ENCODE data around the gene E2F6.

Gene E2F6

GRCh38 chr2:11493282-11493681 lies 27.3 kb upstream of the E2F6 start:
- POLR2A ChIA-PET, result no interaction called here
- Histone ChIP-seq H3K4me3 (ENCODE audit: low read depth, low read length) (no peak overlapping the region), H3K9me3 (ENCODE audit: control insufficient read depth, insufficient read depth, low read depth, low read length) (no peaks in the 10 kb centered on the region), H3K4me1 (ENCODE audit: control insufficient read depth, insufficient read depth, low read length) (no peaks in the 10 kb centered on the region), H3K27ac (ENCODE audit: extremely low read depth, low read depth, low read length) (no peak overlapping the region), H3K36me3 (ENCODE audit: control insufficient read depth in 2 of 2, insufficient read depth in 1 of 2, low read length in 2 of 2) (no peaks in the 10 kb centered on the region)
- CTCF ChIA-PET, result no interaction called here
- TF ChIP-seq, protein P1, sequence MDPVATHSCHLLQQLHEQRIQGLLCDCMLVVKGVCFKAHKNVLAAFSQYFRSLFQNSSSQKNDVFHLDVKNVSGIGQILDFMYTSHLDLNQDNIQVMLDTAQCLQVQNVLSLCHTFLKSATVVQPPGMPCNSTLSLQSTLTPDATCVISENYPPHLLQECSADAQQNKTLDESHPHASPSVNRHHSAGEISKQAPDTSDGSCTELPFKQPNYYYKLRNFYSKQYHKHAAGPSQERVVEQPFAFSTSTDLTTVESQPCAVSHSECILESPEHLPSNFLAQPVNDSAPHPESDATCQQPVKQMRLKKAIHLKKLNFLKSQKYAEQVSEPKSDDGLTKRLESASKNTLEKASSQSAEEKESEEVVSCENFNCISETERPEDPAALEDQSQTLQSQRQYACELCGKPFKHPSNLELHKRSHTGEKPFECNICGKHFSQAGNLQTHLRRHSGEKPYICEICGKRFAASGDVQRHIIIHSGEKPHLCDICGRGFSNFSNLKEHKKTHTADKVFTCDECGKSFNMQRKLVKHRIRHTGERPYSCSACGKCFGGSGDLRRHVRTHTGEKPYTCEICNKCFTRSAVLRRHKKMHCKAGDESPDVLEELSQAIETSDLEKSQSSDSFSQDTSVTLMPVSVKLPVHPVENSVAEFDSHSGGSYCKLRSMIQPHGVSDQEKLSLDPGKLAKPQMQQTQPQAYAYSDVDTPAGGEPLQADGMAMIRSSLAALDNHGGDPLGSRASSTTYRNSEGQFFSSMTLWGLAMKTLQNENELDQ (tag by site-specific recombination; IDR thresholded peaks at IDR 0.05; ENCODE audit: low read depth), result no peak
- peak; percentile 98 for TF ChIP-seq ZNF610 (tag by site-specific recombination; IDR thresholded peaks at IDR 0.05; ENCODE audit: borderline replicate concordance)
- no peak for TF ChIP-seq HOXD13 (CRISPR knock-in tag; IDR thresholded peaks at IDR 0.05; ENCODE audit: borderline replicate concordance)
- no peak for TF ChIP-seq GLI4 (tag by site-specific recombination; IDR thresholded peaks at IDR 0.05)
- no peak for TF ChIP-seq ZNF473 (tag by site-specific recombination; IDR thresholded peaks at IDR 0.05)
- TF ChIP-seq ZNF416 (tag by site-specific recombination; IDR thresholded peaks at IDR 0.05), result no peak
- no peak for TF ChIP-seq SP2 (tag by site-specific recombination; IDR thresholded peaks at IDR 0.05)
- no peak for TF ChIP-seq SCRT2 (tag by site-specific recombination; IDR thresholded peaks at IDR 0.05)

- no peaks in the 10 kb centered on the region for H3K36me3 ChIP-seq (ENCODE audit: control insufficient read depth in 2 of 2, insufficient read depth in 1 of 2, low read length in 2 of 2)
- POLR2A ChIA-PET, result no interaction called here
- no peak overlapping the region for H3K4me3 ChIP-seq (ENCODE audit: low read depth, low read length)
- H3K9me3 ChIP-seq (ENCODE audit: control insufficient read depth, insufficient read depth, low read depth, low read length), result no peaks in the 10 kb centered on the region
- CTCF ChIA-PET, result no interaction called here
- TF ChIP-seq MZF1 (tag by site-specific recombination; IDR thresholded peaks at IDR 0.05; ENCODE audit: borderline replicate concordance) (no peak), ZNF670 (tag by site-specific recombination; IDR thresholded peaks at IDR 0.05; ENCODE audit: low read depth) (no peak), ZNF146 (tag by site-specific recombination; IDR thresholded peaks at IDR 0.05) (no peak)
- no peak overlapping the region for H3K27ac ChIP-seq (ENCODE audit: extremely low read depth, low read depth, low read length)
- no peaks in the 10 kb centered on the region for H3K4me1 ChIP-seq (ENCODE audit: control insufficient read depth, insufficient read depth, low read length)
Measured at GRCh38 chr2:11492720-11493119, 26.8 kb upstream of the E2F6 start.

DNA sequence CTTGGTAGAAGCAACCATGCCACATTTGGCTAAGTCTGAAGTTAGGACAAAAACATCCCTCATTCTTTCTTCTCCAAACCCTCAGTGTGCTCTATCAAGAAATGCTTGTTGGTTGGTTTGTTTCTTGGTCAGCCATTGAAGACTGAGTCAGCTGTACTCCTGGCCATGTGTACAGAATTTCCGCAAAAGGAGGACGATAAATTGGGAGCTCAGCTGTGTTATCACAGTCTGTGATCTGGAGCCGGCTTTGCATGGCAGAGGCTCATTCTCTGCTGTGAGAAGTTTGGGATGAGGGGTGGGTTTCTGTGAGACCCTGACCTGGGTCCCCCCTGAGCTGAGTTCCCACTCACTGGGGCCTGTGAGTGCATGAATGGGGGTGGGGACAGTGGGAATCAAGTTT lies 26.3 kb upstream of the E2F6 start:
- Histone ChIP-seq H3K4me1 (ENCODE audit: control insufficient read depth, insufficient read depth, low read length) (no peaks in the 10 kb centered on the region), H3K9me3 (ENCODE audit: control insufficient read depth, insufficient read depth, low read depth, low read length) (no peaks in the 10 kb centered on the region), H3K4me3 (ENCODE audit: low read depth, low read length) (no peak overlapping the region), H3K36me3 (ENCODE audit: control insufficient read depth in 2 of 2, insufficient read depth in 1 of 2, low read length in 2 of 2) (no peaks in the 10 kb centered on the region), H3K27ac (ENCODE audit: extremely low read depth, low read depth, low read length) (no peak overlapping the region)
- ChIA-PET CTCF (interaction anchor here (1.7 kb wide), 1 partner anchor 90 kb away, joined by 6 read pairs; no protein-coding TSS in a partner anchor), POLR2A (no interaction called here)
- TF ChIP-seq ZNF302 (tag by site-specific recombination; IDR thresholded peaks at IDR 0.05; ENCODE audit: low read depth) (no peak), ZNF473 (tag by site-specific recombination; IDR thresholded peaks at IDR 0.05) (no peak), GLIS2 (tag by site-specific recombination; IDR thresholded peaks at IDR 0.05) (no peak), ZNF341 (tag by site-specific recombination; IDR thresholded peaks at IDR 0.05; ENCODE audit: low read depth) (0 out of 2 replicates have a peak, but pooled peaks have one; percentile 1)

GRCh38 chr2:11491348-11491933 lies 25.5 kb upstream of the E2F6 start:
- TF ChIP-seq ZNF664 (tag by site-specific recombination; IDR thresholded peaks at IDR 0.05) (no peak), ZNF76 (tag by site-specific recombination; IDR thresholded peaks at IDR 0.05; ENCODE audit: borderline replicate concordance, low read depth) (no peak), GLIS2 (tag by site-specific recombination; IDR thresholded peaks at IDR 0.05) (no peak), ZBTB7A (tag by site-specific recombination; IDR thresholded peaks at IDR 0.05; ENCODE audit: low read depth) (no peak), ZNF626 (tag by site-specific recombination; IDR thresholded peaks at IDR 0.05) (no peak), FEZF1 (tag by site-specific recombination; IDR thresholded peaks at IDR 0.05) (no peak), YY2 (tag by site-specific recombination; IDR thresholded peaks at IDR 0.05) (no peak), ZNF155 (tag by site-specific recombination; IDR thresholded peaks at IDR 0.05) (no peak), ZNF114 (tag by site-specific recombination; IDR thresholded peaks at IDR 0.05) (no peak), ZNF701 (tag by site-specific recombination; IDR thresholded peaks at IDR 0.05) (no peak)
- no peaks in the 10 kb centered on the region for H3K36me3 ChIP-seq (ENCODE audit: control insufficient read depth in 2 of 2, insufficient read depth in 1 of 2, low read length in 2 of 2)
- ChIA-PET POLR2A (no interaction called here), CTCF (interaction anchor here (0.7 to 1.7 kb wide), 4 partner anchors 12 to 93 kb away, joined by 4 to 7 read pairs (median 6); no protein-coding TSS in a partner anchor)
- H3K4me1 ChIP-seq (ENCODE audit: control insufficient read depth, insufficient read depth, low read length), result no peaks in the 10 kb centered on the region
- H3K4me3 ChIP-seq (ENCODE audit: low read depth, low read length), result no peak overlapping the region
- H3K9me3 ChIP-seq (ENCODE audit: control insufficient read depth, insufficient read depth, low read depth, low read length), result no peaks in the 10 kb centered on the region
- H3K27ac ChIP-seq (ENCODE audit: extremely low read depth, low read depth, low read length), result no peak overlapping the region

All from HEK293 (cell line).